Right atrium auricular region (tissue), 2 donors: ENCODE data around the gene NCF2. TPM values are rescaled to one million over a fixed set of nuclear protein-coding genes. Genes with fewer than 3 reads are reported as not detected.
A peak's percentile ranks its signal among the peaks of the same experiment; 100 is the strongest.

ENCODE experiments used
- DNase-seq: peaks from one replicate; pipeline ENCODE4 v3.0.0-alpha.2; 2019; ENCODE audit warnings: low spot score
- H3K27ac ChIP-seq, 2 donors: fragments of 200-600 bp; sonication (generic); 1 replicate in 1 of 2; 2 replicates in 1 of 2; pipeline ENCODE4 v1.5.1; 2016 to 2019
- H3K27me3 ChIP-seq, 2 donors: fragments of 200-600 bp; sonication (generic); one replicate each; pipeline versions ENCODE4 v1.5.1 to v1.6.0; 2017 to 2019
- H3K36me3 ChIP-seq: fragments of 200-600 bp; sonication (generic); one replicate; pipeline ENCODE4 v1.5.1; 2016
- H3K4me1 ChIP-seq, 2 donors: fragments of 200-600 bp; sonication (generic); one replicate each; pipeline versions ENCODE4 v1.5.1 to v1.6.0; 2017 to 2019
- H3K4me3 ChIP-seq, 2 donors: fragments of 200-600 bp; sonication (generic); 1 replicate in 1 of 2; 2 replicates in 1 of 2; pipeline ENCODE4 v1.5.1; 2017 to 2019; ENCODE audit warnings: mild to moderate bottlenecking in 1 of 2, moderate library complexity in 1 of 2
- H3K9me3 ChIP-seq, 2 donors: fragments of 200-600 bp; sonication (generic); one replicate each; pipeline ENCODE4 v1.5.1; 2019
- total RNA-seq, 2 donors: library from RNA; depleted of rRNA; stranded (reverse); fragments of >200 nt; gene quantifications; one replicate each; pipeline ENCODE4 v1.1.0, GENCODE V29; 2016
- TF ChIP-seq, protein P1 (sequence below), 2 donors: fragments of 200-600 bp; sonication (generic); IDR thresholded peaks; one replicate each; pipeline ENCODE4 v1.5.1; 2019; ENCODE audit warnings: antibody characterized with exemption in 2 of 2

Gene NCF2
- total RNA-seq, 2 donors from 2014 or later, result 3.2 to 10.7 TPM

DNA sequence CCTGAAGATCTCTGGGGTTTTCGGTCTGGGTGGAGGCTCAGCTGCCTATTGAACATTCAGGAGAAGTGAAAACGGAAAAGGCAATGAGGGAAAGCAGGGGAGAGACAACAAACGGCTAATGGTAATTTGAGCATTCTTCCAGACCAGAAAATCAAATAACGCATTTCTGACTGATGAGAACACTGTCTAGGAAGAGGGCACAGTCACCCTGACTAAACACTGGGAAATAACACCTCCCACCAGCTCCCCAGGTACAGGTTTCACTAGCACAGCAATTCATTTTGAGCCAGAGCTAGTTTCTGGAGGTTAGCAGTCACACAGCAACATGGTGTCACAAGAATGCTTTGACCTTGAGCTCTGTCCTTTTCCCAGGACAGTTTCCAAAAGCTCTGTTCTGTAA lies 21.1 kb downstream of the NCF2 start:
- Histone ChIP-seq H3K36me3 (no peaks in the 10 kb centered on the region), H3K27ac (peak overlapping the region in 1 of 2 donors; percentile 6)
- TF ChIP-seq, protein P1, sequence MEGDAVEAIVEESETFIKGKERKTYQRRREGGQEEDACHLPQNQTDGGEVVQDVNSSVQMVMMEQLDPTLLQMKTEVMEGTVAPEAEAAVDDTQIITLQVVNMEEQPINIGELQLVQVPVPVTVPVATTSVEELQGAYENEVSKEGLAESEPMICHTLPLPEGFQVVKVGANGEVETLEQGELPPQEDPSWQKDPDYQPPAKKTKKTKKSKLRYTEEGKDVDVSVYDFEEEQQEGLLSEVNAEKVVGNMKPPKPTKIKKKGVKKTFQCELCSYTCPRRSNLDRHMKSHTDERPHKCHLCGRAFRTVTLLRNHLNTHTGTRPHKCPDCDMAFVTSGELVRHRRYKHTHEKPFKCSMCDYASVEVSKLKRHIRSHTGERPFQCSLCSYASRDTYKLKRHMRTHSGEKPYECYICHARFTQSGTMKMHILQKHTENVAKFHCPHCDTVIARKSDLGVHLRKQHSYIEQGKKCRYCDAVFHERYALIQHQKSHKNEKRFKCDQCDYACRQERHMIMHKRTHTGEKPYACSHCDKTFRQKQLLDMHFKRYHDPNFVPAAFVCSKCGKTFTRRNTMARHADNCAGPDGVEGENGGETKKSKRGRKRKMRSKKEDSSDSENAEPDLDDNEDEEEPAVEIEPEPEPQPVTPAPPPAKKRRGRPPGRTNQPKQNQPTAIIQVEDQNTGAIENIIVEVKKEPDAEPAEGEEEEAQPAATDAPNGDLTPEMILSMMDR (IDR thresholded peaks at IDR 0.05), result no peak

DNA sequence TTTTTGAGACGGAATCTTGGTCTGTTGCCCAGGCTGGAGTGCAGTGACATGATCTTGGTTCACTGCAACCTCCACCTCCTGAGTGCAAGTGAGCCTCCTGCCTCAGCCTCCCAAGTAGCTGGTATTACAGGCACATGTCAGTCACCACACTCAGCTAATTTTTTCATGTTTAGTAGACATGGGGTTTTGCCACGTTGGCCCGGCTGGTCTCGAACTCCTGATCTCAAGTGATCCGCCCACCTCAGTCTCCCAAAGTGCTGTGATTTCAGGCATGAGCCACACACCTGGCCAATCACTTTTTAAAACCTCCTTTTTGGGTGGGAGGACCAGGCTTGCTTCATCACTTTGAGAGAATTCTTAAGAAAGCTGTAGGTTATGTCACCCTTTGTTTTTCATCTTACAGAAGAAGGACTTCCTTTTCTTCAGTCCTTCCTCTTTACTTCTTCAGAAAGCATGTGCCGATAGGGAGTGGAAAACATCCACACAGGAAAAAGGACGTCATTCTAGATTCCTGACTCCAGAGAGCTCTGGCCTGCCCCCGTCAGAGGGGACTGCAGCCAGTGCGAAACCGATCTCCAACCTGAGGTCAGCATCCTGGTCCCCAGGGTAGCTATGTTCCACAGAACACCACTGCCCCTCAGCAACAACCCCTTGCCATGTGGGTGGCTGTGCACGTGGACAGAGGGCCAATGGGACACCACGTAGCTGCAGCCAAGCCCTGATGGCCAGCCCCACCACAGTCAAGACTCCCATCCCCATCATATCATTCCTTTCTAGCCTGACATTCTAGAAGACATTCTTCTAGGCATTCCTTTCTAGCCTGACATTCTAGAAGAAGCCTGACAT lies 21.9 kb downstream of the NCF2 start:
- Histone ChIP-seq H3K36me3 (no peaks in the 10 kb centered on the region), H3K27ac (peak overlapping the region; percentile 6 to 46), H3K27me3 (no peaks in the 10 kb centered on the region), H3K9me3 (no peaks in the 10 kb centered on the region), H3K4me1 (peaks cover 0 to 18% of the 10 kb centered on the region in 2 donors), H3K4me3 (no peak overlapping the region)
- no peak for DNase-seq
- TF ChIP-seq, protein P1 (IDR thresholded peaks at IDR 0.05), result no peak

More for the DNA sequence above, 21.1 kb downstream of the NCF2 start:
- no peaks in the 10 kb centered on the region for H3K27me3 ChIP-seq
- peaks cover 0 to 18% of the 10 kb centered on the region in 2 donors for H3K4me1 ChIP-seq
- no peak overlapping the region for H3K4me3 ChIP-seq
- DNase-seq, result no peak
- H3K9me3 ChIP-seq, result no peaks in the 10 kb centered on the region

DNA sequence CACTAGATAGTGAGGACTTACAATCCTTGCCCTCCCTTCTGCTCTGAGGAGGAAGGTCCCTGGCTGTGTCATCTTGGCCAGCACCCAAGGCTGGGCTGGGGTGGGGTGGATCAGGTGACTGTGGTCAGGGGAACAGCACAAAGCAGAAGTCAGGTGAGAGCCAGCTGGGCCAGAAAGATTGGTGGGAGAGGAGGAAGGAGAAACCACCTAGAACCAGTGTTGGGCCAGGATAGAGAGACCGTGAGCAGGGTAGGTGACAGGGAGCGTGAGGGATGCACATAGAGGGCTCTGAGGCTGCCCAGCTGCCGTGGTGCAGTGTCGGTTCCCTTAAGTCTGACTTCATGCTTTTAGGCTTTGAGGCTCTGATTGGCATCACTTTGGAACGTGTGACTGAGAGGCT lies 22.7 kb downstream of the NCF2 start:
- TF ChIP-seq, protein P1 (IDR thresholded peaks at IDR 0.05), result no peak
- no peaks in the 10 kb centered on the region for H3K9me3 ChIP-seq
- H3K4me3 ChIP-seq, result no peak overlapping the region
- peaks cover 0 to 18% of the 10 kb centered on the region in 2 donors for H3K4me1 ChIP-seq
- H3K27me3 ChIP-seq, result no peaks in the 10 kb centered on the region
- no peaks in the 10 kb centered on the region for H3K36me3 ChIP-seq
- DNase-seq, result no peak
- H3K27ac ChIP-seq, result peak overlapping the region in 1 of 2 donors; percentile 46

DNA sequence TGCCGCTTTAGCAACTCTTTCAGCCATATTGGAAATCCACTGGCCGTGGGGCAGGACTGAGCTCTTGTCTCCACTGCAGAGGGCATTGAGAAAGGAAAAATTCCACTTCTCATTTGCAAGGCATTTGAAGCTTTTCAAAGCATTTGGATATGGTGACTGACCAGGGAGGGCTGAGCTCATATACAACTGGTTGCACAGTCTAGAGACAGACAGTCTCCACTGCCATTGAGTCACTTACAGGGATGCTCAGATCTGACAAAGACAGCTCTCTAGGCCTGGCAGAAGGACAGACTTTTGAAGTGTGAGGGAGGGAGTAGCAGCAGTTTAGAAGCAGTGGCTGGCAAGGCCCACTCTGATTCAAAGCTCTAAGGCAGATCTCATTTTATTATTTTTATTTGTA lies 24.2 kb downstream of the NCF2 start:
- DNase-seq, result no peak
- H3K36me3 ChIP-seq, result no peaks in the 10 kb centered on the region
- no peak overlapping the region for H3K4me3 ChIP-seq
- H3K4me1 ChIP-seq, result peaks cover 0 to 18% of the 10 kb centered on the region in 2 donors
- H3K27me3 ChIP-seq, result no peaks in the 10 kb centered on the region
- no peaks in the 10 kb centered on the region for H3K9me3 ChIP-seq
- H3K27ac ChIP-seq, result no peak overlapping the region
- TF ChIP-seq, protein P1 (IDR thresholded peaks at IDR 0.05), result no peak

DNA sequence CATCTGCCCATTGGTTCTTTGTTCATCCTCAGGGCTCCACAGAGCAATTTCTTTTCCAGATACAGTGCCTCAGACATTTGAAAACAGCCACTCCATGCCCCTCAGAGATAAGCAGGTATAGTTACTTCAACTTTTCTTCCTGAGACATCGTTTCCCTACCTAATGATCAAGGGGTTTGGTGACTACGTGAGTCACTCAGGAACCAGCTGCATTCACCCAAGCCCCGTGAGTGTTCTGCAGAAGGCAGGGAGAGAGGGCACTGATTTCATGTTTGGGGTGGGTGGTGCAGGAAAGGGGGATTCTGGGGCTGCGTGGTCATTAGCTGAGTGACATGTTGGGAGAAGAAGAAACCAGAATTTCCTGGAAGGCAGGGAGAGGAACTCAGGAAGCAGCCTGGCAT lies 25.0 kb downstream of the NCF2 start:
- Histone ChIP-seq H3K9me3 (no peaks in the 10 kb centered on the region), H3K4me3 (no peak overlapping the region), H3K36me3 (no peaks in the 10 kb centered on the region), H3K4me1 (peaks cover 0 to 18% of the 10 kb centered on the region in 2 donors), H3K27me3 (no peaks in the 10 kb centered on the region), H3K27ac (no peak overlapping the region)
- DNase-seq, result no peak
- TF ChIP-seq, protein P1 (IDR thresholded peaks at IDR 0.05), result no peak
